Stromal cell of bone marrow (primary cell): ENCODE results near the gene C3orf20.

Source experiments
- DNase-seq: peaks from one replicate; pipeline ENCODE4 v3.0.0-alpha.2; 2012; ENCODE audit warnings: low read depth

Gene C3orf20

GRCh38 chr3:14674841-14675240 lies at the start of gene C3orf20:
Gene C3orf20, plus strand, starts transcription at chr3:14675141. Its CDS starts 7,573 bp downstream, at chr3:14682714.
- DNase-seq = no peak

DNA sequence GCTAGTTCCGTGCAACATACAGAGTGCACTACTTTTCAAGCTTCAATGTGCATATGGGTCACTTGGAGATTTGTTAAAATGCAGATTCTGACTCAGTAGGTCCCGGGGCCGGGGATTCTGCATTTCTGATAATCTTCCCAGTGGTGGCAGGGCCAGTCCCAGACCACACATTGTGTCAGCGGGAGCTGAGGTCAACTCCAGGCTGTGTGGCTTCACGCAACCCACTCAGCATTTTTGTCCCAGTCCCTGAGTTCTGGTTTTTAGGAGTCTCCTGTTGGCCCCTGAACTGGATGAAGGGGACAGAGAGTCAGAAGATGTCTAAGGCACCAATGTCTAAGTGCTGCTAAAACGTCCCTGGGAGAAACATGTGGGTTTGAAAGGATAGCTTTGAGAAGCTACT lies 49.5 kb upstream of the C3orf20 start:
- DNase-seq = no peak

DNA sequence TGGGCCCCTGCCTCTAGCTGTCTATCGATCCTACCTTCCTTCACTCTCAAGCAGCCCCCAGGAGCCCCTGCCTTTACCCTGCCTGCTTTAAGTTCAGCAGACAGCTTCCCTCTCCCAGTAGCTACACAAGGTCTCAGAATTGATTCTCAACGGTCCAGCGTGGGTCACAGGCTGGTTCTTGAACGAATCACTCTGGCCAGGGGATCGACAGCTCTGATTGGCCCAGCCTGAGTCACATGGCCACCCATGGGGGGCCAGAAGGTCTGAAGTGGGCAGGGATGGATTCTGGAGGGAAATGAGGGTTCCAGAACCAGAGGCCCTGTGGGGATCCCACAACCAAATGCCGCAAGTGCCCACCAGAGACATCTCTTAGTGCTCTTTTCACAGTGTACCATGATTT lies 47.1 kb upstream of the C3orf20 start:
- DNase-seq = no peak

DNA sequence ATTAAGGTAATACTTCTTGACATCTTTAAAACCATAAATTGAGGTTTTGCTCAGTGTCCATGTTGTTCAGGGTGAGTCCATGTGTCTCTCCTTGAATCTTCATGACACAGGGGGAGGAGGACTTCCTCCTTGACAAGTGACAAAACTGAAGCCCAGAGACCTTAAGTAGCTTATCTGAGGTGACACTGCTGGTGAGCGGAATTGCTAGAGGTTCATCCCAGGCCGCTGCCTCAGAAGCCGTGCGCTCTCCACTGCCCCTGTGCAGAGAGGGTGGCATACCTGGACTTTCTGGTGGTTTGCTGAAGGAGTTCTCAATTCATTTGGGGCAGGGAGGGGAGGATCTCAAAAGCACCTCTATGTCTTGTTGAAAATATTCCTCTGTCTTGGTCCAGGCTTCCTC lies 46.5 kb upstream of the C3orf20 start:
- DNase-seq = no peak

GRCh38 chr3:14630404-14631100 lies 44.4 kb upstream of the C3orf20 start:
- DNase-seq = no peak

DNA sequence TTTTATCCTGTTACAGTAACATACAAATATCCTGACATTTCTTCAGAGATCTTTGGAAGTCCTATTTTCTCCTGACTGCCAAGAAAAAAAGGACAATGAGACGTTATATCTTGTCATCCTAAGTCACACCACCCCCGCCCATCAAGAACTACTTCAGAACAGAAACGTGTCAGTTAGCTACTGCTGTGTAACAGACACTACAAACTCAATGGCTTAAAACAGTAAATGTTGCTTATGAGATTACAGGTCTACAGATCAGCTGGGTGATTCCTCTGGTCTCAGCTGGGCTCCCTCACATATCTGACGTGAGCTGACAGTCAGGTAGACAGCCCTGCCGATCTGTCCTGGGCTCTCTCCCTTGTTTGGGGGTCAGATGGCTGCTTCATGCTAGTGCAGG lies 43.8 kb upstream of the C3orf20 start:
- no peak for DNase-seq

DNA sequence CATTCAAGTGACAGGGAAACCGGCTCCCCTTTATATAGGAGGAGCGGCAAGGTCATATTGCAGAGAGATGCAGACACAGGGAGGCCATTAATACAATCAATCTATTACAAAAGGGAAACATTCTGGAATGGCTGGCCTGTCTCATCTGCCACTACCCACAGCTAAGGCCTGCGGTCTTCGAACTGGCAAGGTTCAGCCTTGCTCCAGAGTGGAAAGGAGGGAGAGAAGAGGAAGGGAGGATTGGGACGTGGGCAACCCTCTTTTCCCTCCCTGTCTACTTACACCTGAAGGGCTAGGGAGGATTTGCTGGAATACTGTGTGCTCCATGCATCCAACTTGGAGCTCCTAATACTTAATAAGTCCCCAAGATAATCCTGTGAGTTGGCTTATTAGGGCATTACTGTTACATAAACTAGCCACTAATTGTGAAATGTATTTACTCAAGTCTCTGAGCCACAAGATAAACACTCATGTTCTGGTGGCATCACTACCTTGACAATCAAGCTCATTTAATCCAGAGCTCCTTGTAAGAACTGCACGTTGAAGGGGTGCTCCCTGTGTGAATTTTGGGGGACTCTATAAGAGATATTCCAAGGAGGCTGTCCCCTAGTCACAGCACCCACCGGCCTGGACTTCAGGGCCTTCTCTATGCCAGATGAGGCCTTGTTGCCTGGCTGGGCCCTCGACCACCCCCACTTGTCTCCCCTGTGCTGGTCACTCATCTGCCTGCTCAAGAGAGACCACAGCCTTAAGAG lies 43.1 kb upstream of the C3orf20 start:
- no peak for DNase-seq

DNA sequence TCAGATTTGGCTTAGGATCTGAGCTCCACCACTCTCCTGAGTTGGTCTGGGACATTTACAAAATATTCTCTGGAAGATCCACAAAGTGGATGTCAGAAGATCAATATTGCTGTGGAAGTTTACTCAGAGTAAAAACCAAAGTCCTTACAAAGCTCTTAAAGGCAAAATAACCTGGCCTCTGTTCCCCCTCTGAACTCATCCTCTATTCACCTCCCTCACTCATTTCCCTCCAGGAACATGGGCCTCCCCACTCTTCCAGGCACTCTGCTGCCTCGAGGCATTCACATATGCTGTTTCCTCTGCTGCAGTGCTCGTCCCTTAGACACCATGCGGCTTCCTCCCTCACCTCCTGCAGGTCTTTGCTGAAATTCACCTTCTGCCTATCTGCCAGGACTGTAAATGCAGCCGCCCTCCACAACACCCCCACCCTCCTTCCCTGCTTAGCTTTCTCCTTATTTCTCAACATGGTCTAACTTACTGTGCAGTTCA lies 42.5 kb upstream of the C3orf20 start:
- DNase-seq = no peak

DNA sequence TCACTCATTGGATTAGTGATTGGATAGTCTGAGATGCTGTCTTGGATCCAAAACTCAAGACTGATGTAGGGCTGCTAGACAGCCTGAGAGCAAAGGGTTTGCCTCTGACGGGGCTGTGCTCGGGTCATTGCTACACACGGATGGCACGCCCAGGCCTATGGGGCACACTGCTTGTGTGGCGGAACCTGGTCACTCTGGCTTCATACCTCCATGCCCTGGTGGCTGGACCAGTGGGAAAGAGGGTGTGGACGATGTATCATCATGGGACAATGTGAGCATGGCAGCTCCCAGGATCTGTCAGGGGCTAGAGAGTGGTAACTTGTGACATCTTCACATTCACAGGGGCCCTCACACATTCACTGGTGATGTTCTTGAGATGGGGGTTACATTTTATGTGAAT lies 41.5 kb upstream of the C3orf20 start:
- no peak for DNase-seq

DNA sequence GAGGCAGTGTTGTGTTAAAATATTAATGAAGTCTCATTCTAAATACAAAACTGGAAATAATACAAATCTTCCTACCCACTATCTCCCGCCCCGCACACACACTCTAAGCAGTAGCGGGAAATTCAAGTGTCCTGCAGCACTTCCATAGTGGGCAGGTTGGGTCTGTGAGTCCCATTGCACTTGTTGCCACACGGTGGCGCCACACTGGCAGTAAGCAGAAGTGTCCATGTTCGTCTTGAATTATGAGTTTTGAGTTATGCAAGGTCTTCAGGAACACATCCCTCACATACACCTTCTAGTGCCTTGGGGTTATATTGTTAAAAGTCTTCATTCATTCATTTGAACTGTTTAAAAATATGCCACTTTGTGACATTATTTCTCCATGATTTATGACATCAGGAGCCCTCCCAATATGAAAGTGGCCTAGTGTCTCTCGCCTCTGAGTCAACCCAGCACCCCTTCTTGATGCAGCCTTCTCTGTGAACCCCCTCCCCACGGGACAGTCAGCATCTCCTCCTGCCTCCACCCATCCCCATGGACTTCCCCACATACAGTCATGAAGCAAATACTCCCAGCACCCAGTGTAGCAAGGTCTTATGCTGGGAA lies 41.0 kb upstream of the C3orf20 start:
- DNase-seq = no peak

- no peak for DNase-seq
These were observed 40.1 kb upstream of the C3orf20 start for GRCh38 chr3:14634763-14635400.

- DNase-seq = no peak
These were observed 38.3 kb upstream of the C3orf20 start for GRCh38 chr3:14636496-14637087.

GRCh38 chr3:14640157-14640562 lies 34.8 kb upstream of the C3orf20 start:
- DNase-seq = no peak

GRCh38 chr3:14640734-14641133 lies 34.2 kb upstream of the C3orf20 start:
- no peak for DNase-seq

DNA sequence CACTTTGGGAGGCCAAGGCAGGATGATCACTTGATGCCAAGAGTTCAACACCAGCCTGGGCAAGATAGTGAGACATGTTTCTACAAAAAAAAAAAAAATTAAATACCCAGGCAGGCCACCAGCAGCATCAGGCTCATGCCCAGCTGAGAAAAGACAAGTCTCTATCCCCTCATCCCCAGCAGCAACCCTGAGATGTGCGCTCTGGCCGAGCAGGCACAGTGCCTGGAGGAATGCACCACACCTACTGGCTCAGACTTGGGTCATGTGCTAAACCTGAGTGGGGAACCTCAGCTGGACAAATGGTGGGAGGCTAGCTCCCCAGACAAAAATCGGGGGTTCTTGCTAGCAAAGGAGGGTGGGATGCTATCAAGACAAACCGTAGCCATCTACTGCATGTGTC lies 33.6 kb upstream of the C3orf20 start:
- DNase-seq = no peak

GRCh38 chr3:14645453-14645852 lies 29.5 kb upstream of the C3orf20 start:
- no peak for DNase-seq

GRCh38 chr3:14646131-14646573 lies 28.8 kb upstream of the C3orf20 start:
- DNase-seq = no peak

DNA sequence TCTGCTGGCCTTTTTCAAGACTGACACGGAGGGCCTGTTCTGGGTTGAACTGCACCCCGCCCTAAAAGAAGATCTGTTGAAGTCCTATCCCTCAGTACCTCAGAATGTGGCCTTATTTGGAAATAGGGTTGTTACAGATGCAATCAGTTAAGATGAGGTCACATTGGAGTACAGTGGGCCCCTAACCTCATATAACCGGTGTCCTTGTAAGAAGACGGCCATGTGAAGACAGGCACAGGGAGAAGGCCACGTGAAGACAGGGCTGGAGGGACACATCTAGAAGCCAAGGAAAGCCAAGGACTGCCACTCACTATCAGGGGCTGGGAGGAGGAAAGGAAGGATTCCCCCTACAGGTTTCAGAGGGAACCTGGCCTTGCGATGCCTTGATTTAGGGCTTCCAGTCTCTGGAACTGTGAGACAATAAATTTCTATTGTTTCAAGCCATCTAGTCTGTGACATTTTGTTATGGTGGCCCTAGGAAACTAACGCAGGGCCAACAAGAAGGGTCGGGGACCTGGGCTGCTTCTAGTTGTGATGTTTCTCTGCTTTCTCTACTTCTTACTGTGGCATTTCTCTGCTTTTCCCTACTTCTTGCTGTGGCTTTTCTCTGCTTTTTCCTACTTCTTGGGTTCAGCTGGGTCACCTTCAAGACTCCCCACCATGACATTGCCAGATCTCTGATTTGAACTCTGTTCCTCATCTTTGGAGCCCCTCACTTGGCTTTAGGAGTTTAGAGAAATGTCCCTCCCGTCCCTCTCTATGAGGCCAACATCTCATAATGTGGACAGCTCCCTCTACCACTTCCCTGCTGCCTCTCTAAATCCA lies 28.1 kb upstream of the C3orf20 start:
- no peak for DNase-seq

GRCh38 chr3:14647976-14648955 lies 26.7 kb upstream of the C3orf20 start:
- DNase-seq = no peak

- DNase-seq = no peak
These were observed 25.5 kb upstream of the C3orf20 start for GRCh38 chr3:14649466-14649865.
